ENCODE results near the gene INAVA.

The INAVA gene

GRCh38 chr1:200886594-200886993 lies 8.1 kb upstream of the INAVA start:
- Histone ChIP-seq H3K4me3 (IDR thresholded peaks at IDR 0.05; ENCODE audit: insufficient read depth, low read depth, low read length) (no peak overlapping the region), H3K27ac (0 out of 2 replicates have a peak overlapping the region, but pooled peaks have one; percentile 8), H3K36me3 (ENCODE audit: insufficient read depth) (no peaks in the 10 kb centered on the region), H2AFZ (ENCODE audit: low read depth) (no peak overlapping the region), H3K27me3 (ENCODE audit: insufficient read depth, low read depth) (no peaks in the 10 kb centered on the region), H3K4me1 (ENCODE audit: low read depth, poor library complexity, severe bottlenecking) (peaks cover 91% of the 10 kb centered on the region), H4K20me1 (ENCODE audit: insufficient read depth) (no peaks in the 10 kb centered on the region), H3K79me2 (ENCODE audit: insufficient read depth, low read depth) (peaks cover 3% of the 10 kb centered on the region; the same call in 1 of the 2 replicates), H3K4me2 (peak overlapping the region; percentile 98; the same call in 1 of the 2 replicates), H3K9ac (no peak overlapping the region)
- no peak for TF ChIP-seq CTCF (conservative IDR thresholded peaks at IDR 0.05; ENCODE audit: low read depth, low read length)

GRCh38 chr1:200887036-200887435 lies 7.7 kb upstream of the INAVA start:
- H3K79me2 ChIP-seq (ENCODE audit: insufficient read depth, low read depth): peaks cover 7% of the 10 kb centered on the region
- H3K4me2 ChIP-seq: peak overlapping the region; percentile 98; the same call in 1 of the 2 replicates
- no peaks in the 10 kb centered on the region for H3K36me3 ChIP-seq (ENCODE audit: insufficient read depth)
- 0 out of 2 replicates have a peak overlapping the region, but pooled peaks have one; percentile 8 for H3K27ac ChIP-seq
- H4K20me1 ChIP-seq (ENCODE audit: insufficient read depth): no peaks in the 10 kb centered on the region
- H2AFZ ChIP-seq (ENCODE audit: low read depth): no peak overlapping the region
- no peak for TF ChIP-seq CTCF (conservative IDR thresholded peaks at IDR 0.05; ENCODE audit: low read depth, low read length)
- H3K9ac ChIP-seq: no peak overlapping the region
- H3K27me3 ChIP-seq (ENCODE audit: insufficient read depth, low read depth): no peaks in the 10 kb centered on the region
- H3K4me1 ChIP-seq (ENCODE audit: low read depth, poor library complexity, severe bottlenecking): peaks cover 91% of the 10 kb centered on the region
- no peak overlapping the region for H3K4me3 ChIP-seq (IDR thresholded peaks at IDR 0.05; ENCODE audit: insufficient read depth, low read depth, low read length)

- H4K20me1 ChIP-seq (ENCODE audit: insufficient read depth): no peaks in the 10 kb centered on the region
- no peaks in the 10 kb centered on the region for H3K27me3 ChIP-seq (ENCODE audit: insufficient read depth, low read depth)
- H3K4me3 ChIP-seq (IDR thresholded peaks at IDR 0.05; ENCODE audit: insufficient read depth, low read depth, low read length): no peak overlapping the region
- H3K36me3 ChIP-seq (ENCODE audit: insufficient read depth): no peaks in the 10 kb centered on the region
- peaks cover 16% of the 10 kb centered on the region for H3K79me2 ChIP-seq (ENCODE audit: insufficient read depth, low read depth)
- H3K9ac ChIP-seq: peak overlapping the region; percentile 26; the same call in 1 of the 2 replicates
- no peak for TF ChIP-seq CTCF (conservative IDR thresholded peaks at IDR 0.05; ENCODE audit: low read depth, low read length)
- H3K4me1 ChIP-seq (ENCODE audit: low read depth, poor library complexity, severe bottlenecking): peaks cover 91% of the 10 kb centered on the region
- H2AFZ ChIP-seq (ENCODE audit: low read depth): peak overlapping the region; percentile 32
- peak overlapping the region; percentile 54 for H3K27ac ChIP-seq
- H3K4me2 ChIP-seq: peak overlapping the region; percentile 98
These were observed 6.8 kb upstream of the INAVA start for GRCh38 chr1:200887772-200888348.

- Histone ChIP-seq H3K27ac (peak overlapping the region; percentile 54), H3K4me3 (IDR thresholded peaks at IDR 0.05; ENCODE audit: insufficient read depth, low read depth, low read length) (peak overlapping the region; percentile 66), H4K20me1 (ENCODE audit: insufficient read depth) (no peaks in the 10 kb centered on the region), H3K79me2 (ENCODE audit: insufficient read depth, low read depth) (peaks cover 16% of the 10 kb centered on the region), H3K36me3 (ENCODE audit: insufficient read depth) (no peaks in the 10 kb centered on the region), H2AFZ (ENCODE audit: low read depth) (peak overlapping the region; percentile 32), H3K9ac (peak overlapping the region; percentile 26; the same call in 1 of the 2 replicates), H3K27me3 (ENCODE audit: insufficient read depth, low read depth) (no peaks in the 10 kb centered on the region), H3K4me1 (ENCODE audit: low read depth, poor library complexity, severe bottlenecking) (peaks cover 91% of the 10 kb centered on the region), H3K4me2 (peak overlapping the region; percentile 98)
- no peak for TF ChIP-seq CTCF (conservative IDR thresholded peaks at IDR 0.05; ENCODE audit: low read depth, low read length)
These were observed 6.3 kb upstream of the INAVA start for GRCh38 chr1:200888349-200888838.
